ENCODE results near the gene IL1B.

The IL1B gene

DNA sequence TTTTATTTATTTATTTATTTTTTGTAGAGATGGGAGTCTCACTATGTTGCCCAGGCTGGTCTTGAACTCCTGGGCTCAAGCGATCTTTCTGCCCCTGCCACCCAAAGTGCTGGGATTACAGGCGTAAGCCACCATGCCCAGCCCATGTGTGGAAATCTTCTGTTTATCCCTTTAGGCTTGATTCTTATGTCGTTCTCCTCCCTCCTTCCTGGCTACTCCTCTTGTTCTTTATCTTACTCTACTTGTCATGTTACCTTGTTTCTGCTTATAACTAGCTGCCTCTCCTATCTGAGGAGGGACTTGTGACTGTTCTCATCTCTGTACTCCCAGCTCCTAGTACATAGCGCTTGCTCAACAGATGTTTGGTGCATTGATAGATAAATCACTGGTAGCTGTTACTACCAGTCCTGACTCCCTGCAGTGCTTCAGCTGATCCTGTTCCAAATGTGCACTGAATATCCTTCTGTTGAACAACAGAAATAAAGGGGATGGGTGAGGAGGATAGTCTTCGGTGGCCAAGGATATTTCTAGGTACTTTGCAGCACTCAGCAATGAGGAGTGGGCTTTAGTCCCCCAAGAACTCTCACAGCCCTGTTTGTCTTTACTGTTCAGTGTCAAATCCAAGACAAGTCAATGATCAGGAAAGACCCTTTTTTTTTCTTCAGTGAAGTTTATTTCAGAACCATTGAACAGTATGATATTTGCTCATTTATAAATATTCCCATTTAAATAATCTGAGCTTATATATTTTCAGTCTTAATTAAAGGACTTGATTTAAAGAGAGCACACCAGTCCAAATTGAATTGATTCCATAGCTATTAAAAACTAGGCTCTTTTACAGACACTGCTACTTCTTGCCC lies 7.2 kb downstream of the IL1B start:
- DNase-seq (ENCODE audit: low read depth in 2 of 2): no peak

DNA sequence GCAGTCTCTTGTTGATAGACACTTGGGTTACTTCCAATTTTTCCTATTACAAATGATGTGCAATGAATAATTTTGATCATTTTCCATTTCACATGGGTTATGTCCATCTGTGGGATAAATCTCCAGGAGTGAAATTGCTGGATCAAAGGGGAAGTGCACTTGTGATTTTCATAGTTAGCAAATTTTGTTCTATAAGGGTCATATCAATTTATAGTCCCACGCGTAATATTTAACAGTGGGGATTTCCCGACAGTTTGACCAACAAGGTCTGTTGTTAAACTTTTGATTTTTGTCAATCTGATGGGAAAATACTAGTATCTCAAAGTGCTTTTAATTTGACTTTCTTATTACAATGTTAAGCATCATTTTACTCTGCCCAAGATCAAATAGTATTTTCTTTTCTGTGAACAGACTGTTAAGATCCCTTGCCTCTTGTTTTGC lies 8.3 kb downstream of the IL1B start:
- DNase-seq (ENCODE audit: low read depth in 2 of 2): no peak

DNA sequence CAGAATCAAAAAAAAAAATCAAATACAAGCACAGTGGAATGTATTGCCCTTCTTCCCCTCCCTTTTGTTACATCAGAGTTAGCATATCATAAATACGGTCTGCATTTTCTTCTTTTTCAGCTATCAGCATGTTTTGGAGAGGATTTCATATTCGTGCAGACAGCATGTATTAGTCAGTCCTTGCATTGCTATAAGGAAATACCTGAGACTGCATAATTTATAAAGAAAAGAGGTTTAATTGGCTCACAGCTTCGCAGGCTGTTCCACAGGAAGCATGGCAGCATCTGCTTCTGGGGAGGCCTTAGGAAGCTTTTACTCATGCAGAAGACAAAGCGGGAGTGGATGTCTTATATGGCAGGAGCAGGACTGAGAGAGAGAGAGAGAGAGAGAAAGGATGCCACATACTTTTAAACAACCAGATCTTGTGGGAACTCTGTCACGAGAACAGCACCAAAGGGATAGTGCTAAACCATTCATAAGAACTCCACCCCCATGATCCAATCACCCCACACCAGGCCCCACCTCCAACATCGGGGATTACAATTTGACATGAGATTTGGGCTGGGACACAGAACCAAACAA lies 8.9 kb downstream of the IL1B start:
- DNase-seq (ENCODE audit: low read depth in 2 of 2): no peak

DNA sequence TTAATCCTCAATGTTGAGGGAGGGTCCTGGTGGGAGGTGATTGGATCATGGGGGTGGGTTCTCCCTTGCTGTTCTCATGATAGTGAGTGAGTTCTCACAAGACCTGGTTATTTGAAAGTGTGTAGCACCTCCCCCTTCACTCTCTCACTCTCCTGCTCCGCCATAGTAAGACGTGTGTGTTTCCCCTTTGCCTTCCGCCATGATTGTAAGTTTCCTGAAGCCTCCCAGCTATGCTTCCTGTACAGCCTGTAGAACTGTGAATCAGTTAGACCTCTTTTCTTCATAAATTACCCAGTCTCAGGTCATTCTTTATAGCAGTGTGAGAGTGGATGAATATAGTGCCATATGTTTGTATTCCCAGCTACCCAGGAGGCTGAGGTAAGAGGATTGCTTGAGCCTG lies 9.6 kb downstream of the IL1B start:
- DNase-seq (ENCODE audit: low read depth in 2 of 2): no peak

DNA sequence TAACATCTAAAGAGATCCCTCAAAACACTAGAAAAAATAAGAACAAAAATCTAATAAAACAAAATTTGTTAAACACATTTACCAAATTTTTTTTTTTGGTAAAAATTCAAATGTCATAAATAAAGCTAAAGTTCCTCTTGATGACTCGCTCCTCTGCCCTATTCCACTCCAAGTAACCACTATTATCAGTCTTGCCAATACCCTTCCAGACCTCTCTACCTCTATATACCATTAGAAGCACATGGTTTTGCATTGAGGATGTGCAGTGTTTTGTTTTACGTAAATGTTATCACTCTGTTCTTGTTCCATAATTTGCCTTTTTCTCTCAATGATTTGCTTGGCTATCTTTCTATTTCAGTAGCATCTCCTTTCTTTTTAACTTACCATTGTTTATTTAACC lies 10.9 kb downstream of the IL1B start:
- no peak for DNase-seq (ENCODE audit: low read depth in 2 of 2)

DNA sequence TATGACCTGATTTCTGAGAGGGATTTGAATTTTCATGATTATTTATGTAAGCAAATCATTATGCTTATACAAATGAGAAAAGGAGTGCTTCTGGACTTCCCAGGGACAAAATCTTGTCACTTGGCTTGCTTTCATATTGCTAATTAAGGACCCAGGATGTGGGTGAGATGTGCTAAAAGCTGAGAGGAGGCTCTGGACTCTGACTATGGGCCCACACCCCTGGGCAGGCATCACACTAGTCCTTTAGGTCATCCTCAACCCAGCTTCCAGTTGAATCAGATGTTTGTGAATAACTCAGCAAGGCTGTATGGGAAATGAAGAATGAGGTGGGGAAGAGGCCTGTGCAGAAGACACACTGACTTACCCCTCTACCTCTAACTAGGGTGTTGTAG lies 11.9 kb downstream of the IL1B start:
- DNase-seq (ENCODE audit: low read depth in 2 of 2): no peak

DNA sequence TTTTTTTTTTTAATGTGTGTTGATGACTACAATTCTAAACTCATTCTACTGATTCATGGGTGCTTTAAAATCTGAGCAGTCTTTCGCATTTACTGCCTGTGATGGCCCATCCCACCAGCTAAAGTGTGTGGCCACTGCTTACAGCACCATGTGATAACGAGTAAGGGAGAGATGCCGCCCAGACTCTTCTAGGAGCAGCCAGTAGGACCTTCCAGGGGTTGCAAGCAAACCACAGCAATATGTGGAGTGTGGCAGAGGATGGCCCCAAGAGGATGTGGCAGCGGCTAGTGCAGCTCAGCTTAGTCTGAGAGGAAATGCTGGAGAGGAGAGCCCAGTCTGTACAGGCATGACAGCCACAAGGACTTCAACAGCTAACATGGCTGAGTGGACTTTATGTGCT lies 14.9 kb downstream of the IL1B start:
- no peak for DNase-seq (ENCODE audit: low read depth in 2 of 2)

DNA sequence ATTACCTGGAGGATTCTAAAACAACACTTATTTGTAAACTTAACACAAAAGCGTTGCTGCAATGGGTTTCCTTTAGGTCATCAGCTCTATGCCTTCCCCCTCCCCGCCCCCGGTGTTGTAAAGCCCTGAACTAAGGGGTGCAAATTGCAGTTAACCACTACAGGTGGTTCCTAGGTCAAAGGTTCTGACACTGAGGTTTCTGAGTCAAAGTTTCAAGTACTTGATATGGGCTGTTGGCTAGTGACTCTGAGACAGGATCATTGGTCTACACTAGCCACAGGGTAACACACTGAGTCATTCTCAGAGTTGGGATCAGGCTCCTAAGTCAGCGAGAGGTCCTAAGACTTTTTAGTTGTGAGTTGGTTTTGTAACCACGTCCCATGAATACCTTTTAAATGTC lies 15.4 kb downstream of the IL1B start:
- no peak for DNase-seq (ENCODE audit: low read depth in 2 of 2)

DNA sequence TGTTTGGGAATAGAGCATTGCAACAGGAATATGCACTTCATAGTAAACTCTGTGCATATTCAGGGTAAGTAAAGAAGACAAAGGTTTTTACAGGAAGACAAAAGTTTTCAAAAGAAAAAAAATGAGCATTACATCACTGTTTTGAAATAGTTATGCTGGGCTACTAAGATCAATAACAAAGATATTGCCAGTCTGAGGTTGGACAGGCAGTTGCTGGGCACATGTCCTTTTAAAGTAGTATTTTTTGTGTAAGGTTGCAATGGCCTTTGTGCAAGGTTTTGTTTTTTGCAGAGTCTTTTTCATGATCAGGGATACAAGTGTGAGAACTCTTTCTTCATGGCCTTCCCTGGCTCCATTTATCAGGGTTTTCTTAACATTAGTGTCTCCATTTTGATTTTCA lies 16.2 kb downstream of the IL1B start:
- DNase-seq (ENCODE audit: low read depth in 2 of 2): no peak

DNA sequence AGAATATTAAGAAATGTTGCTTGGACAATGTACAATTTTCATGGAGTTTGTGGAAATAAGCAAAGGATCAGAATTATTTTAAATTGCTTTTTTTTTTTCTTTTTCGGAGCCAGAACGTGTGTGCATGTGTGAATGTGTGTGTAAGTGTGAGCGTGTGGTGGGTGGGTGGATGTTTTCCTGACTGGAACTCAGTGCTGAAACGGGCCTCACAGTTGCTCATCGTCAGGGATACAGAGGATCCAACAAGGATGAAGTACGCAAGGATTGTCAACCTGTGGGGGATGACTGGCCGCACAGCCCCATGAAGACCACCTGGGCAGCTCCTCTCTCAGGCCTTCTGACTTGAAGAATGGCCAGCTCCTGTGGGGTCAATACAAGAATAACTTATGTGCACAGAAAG lies 17.5 kb downstream of the IL1B start:
- no peak for DNase-seq (ENCODE audit: low read depth in 2 of 2)

DNA sequence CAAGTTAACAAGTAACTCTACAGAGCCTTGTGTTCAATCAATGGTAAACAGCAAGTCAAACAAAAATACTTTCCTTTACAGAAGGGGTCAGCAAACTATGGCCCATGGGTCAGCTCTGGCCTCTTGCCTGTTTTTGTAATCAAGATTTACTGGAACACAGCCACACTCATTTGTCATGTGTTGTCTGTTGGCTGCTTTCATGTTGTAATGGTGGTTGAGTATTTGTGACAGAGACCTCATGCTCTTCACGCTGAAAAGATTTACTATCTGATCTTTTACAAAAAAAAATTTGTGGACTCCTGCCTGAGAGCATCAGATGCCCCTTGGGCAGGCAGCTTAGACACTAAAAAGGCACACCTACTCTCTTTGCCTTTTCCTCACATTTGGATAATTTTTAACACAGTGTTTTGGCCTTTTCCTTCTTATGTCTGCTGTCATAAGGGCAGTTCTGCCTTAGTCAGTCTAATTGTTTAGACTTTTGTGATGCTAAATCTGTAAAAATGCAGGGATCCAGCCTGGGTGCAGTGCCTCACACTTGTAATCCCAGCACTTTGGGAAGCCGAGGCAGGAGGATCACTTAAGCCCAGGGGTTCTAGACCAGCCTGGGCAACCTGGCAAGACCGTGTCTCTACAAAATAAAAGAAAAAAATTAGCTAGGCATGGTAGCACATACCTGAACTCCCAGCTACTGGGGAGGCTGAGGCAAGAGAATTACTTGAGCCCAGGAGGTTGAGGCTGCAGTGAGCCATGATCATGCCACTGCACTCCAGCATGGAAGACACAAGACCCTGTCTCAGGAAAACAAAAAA lies 18.3 kb downstream of the IL1B start:
- no peak for DNase-seq (ENCODE audit: low read depth in 2 of 2)

DNA sequence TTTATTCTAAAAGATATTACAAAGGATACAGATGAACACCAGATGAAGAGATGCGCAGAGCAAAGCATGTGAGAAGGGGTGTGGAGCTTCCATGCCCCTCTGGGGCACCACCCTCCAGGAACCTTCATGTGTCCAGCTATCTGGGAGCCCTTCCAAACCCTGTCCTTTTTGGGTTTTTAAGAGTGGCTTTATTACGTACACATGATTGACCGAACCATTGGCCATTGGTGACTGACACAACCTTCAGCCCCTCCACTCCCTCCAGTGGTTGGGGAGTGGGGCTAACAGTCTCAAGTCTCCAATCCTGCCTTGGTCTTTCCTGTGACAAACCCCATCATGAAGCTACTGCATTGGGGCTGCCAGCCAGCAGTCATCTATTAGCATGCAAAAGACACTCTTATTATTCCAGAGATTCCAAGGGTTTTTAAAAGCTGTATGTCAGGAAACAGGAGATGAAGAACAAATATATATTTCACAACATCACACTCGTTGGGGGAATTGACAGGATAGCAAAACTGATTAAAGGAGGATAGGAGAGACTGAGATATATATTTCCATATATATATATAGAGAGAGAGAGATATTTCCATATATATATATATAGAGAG lies 19.4 kb downstream of the IL1B start:
- no peak for DNase-seq (ENCODE audit: low read depth in 2 of 2)

DNA sequence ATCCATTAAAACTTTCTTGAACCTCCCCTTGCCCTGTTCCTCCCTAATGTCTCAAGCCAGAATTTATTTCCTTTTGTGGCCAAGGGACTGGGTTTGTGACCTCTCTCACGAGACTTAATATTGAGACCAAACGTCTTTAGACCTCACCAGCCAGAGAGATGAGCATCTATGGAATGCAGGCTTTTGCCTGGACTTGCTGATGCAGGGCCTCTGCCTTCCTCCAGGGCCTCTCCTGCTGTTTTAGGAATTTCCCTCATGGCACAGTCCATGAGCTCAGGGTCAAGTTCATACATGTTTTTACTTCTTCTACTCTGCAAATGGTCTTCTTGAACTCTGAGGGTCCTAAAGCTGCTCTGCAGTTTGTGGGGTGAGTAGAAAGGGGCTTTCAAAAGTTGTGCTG lies 22.3 kb downstream of the IL1B start:
- DNase-seq (ENCODE audit: low read depth in 2 of 2): no peak

DNA sequence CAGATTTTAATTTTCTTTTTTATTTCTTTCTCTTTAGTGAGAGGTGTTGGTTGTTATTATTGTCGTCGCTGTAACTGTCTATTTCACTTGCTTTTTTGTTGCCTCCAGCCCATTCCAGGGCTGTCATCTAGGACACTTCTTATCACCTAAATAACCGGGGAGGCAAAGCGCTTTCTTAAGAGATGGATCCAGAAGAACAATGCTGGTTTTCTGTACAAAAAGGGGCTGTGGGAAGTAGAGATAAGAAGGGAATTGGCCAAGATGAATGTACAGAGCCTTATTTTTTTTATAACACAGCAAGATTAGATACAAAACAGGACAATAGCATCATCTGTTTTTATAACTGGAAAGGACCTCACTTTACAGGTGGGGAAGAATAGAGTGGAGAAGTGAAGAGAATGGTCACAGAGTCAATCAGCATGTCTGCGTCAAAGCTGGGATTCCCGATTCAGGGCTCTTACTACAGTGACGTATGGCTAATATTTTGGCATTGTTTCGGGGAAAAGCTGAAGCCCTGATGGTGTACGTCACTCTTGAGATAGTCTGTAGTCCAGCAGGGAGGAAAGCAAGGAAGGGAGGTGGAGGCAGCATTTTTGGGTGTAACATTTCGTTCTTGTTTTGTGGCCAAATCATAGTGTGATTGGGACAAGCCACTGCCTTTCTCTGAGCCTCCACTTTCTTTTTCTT lies 23.2 kb downstream of the IL1B start:
- no peak for DNase-seq (ENCODE audit: low read depth in 2 of 2)

DNA sequence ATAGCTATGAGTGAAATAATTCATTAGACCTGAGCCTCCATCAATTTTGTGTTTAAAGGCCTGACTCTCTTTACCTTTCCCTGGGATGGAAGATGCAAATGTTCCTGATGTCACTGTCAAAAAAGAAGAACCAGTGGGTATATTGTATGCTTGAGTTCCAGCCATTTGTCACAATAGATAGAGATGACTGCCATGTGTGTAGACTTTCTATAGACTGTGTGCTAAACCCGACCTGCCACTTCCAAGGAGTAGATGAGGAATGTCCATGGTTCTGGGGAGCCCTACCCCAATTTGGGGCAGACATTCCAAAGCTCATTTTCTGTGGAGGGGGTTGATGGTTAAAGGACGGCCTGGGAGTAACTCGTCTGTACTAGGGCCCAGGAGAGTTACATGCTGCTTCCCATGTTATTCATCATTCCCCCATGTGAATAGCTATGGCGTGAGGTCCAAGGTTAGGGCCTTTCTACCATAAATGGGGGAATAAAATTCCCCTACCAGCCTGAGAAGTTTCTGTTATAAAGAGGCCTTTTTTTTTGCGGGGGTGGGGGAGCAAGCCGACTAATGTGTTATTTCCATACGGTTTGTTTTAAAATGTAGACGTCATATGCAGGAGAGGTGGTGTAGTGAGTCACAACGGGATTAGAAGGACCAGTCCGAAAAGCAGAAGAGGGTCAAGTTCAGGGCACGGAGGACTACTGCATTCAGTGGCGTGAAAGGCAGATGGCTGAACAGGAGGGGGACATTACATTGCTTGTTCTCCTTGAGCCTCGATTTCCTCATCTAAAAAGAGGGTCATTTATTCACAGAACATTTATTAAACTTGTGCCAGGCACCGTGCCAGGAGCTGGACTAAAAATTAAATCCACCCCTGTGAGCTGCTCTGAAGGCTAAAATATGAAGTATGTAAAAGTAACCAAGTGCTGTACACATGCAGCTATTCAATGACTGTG lies 24.0 kb downstream of the IL1B start:
- DNase-seq (ENCODE audit: low read depth in 2 of 2): peak; percentile 65 to 66

DNA sequence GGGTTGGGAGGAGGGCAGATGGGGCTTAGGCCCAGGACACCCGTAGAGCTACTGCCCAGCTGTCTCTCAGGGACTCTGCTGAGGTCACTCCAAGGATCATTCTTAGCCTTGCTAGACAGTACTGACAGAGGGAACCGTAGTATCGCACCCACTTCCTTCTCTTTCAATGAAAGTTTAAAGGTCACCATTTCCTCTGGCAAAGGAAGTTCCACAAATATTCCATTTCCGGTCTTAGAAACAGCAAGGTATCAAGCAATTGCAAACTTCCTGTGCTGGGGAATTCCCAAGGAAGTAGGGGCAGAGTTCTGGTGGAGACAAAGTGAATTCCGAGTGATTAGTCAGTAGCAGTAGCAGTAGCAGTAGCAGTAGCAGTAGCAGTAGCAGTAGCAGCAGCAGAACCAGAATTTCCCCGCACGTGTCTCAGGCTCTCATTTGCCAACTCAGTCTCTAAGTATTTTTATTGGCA lies 24.7 kb downstream of the IL1B start:
- peak; percentile 70 to 71 for DNase-seq (ENCODE audit: low read depth in 2 of 2)

DNA sequence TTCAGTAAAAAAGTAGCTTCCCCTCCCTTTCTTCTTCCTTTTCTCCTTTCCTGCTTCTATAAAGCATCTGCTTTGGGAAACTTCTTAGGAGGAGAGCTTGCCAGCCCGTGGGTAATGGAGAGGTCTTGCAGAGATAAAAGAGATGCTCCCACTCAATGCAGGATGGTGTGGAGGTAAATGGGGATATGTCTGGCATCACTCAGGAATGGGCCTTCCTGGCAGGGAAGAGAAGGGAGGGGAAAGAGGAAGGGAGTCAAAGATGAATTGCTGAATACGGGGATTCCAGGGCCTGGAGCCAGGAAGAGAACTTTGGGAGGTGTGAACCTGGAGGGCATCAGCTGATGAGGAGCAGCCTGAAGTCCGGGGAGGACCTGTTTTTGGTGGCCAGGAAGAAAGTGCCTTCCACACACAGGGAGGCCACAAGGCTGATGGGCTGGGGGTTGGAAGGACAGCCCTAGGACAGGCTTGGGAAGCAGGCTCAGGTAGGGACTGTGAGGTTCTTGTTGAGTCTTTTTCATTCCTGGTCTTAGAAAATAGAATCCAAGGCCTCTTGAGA lies 25.2 kb downstream of the IL1B start:
- DNase-seq (ENCODE audit: low read depth in 2 of 2): no peak

DNA sequence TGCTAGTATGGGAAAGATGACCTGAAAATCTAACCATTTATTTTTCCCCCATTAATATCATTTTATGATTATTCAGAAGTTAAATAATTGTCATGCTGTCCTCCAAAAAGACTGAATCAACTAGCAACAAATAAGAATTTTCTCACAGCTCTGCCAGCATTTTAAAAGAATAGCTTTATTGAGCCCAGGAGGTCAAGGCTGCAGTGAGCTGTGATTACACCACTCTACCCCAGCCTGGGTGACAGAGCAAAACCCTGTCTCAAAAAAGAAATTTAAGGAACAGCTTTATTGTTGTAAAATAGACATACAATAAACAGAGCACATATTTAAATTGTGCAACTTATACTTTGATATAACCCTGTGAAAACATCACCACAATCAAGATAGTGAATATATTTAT lies 27.5 kb downstream of the IL1B start:
- no peak for DNase-seq (ENCODE audit: low read depth in 2 of 2)

DNA sequence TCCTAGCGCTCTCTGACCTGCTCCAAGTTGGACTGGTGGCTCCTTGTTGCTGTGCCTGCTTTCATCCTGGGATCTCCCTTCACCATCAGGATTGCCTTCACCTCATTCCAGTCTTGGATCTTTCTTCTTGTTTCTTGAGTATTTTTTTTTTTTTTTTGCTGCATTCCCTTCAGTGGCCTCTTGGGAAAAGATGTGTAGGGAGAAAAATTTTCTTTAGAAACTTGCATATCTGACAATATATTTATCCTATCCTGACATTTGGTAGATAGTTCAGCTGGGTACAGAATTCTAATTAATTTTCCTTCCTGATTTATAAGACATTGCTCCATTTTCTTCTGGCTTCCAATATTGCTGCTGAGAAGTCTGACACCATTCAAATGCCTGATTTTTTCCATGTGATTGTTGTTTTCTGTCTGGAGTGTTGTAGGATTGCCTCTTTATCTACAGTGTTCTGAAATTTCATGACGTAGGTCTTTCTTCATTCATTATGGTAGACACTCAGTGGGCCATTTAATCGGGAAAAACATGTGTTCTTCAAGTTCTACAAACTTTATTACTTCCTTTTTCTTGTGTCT lies 29.3 kb downstream of the IL1B start:
- no peak for DNase-seq (ENCODE audit: low read depth in 2 of 2)

DNA sequence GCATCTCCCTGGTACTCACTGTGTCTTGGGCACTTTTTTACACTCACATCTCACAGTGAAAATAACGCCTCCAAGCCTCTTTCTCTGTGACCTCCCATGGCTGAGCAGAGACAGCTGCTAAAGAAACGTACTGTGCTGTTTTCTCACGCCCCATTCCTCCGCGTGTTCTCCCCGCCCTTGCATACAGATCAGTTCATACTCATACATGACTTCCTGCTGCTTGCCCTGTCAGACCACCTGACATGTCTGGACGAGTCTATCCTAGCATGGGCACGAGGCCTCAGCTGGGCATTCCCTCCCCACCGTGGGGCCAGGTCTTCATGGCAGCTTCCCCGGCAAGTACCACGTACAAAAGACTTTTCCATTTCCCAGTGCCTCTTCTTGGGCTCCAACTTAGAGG lies 31.0 kb downstream of the IL1B start:
- DNase-seq (ENCODE audit: low read depth in 2 of 2): no peak
